Measurements from ENCODE around the gene KCTD14. TPM values are rescaled to one million over a fixed set of nuclear protein-coding genes. Genes with fewer than 3 reads are reported as not detected.
A peak's percentile ranks its signal among the peaks of the same experiment; 100 is the strongest.
"Not testable (repeated sequence)": the region's sequence is repeated elsewhere in the genome, so short reads cannot be mapped to it uniquely, and the experiment has no call there.

Gene KCTD14
- total RNA-seq, 1 donor from 2014 or later, result 0.47 TPM

GRCh38 chr11:77999446-78000030 lies 23.5 kb downstream of the KCTD14 start:
- DNase-seq (ENCODE audit: low spot score), result no peak
- Mint-ChIP-seq H3K36me3 (ENCODE audit: low read depth) (no peaks in the 10 kb centered on the region), H3K4me1 (ENCODE audit: low read depth) (peaks cover 5% of the 10 kb centered on the region), H3K27me3 (ENCODE audit: low read depth) (peaks cover 5% of the 10 kb centered on the region), H3K4me3 (ENCODE audit: unreplicated experiment) (no peak overlapping the region), H3K9me3 (ENCODE audit: low read depth) (no peaks in the 10 kb centered on the region), H3K27ac (ENCODE audit: unreplicated experiment) (no peak overlapping the region)
- TF ChIP-seq CTCF (IDR thresholded peaks at IDR 0.05), result no peak

- peak; percentile 100 for DNase-seq (ENCODE audit: low spot score)
- Mint-ChIP-seq H3K36me3 (ENCODE audit: low read depth) (peaks cover 2% of the 10 kb centered on the region), H3K9me3 (ENCODE audit: low read depth) (no peaks in the 10 kb centered on the region), H3K4me1 (ENCODE audit: low read depth) (peaks cover 17% of the 10 kb centered on the region), H3K27ac (ENCODE audit: unreplicated experiment) (peak within 1 kb of the TSS; percentile 94), H3K27me3 (ENCODE audit: low read depth) (no peaks in the 10 kb centered on the region), H3K4me3 (ENCODE audit: unreplicated experiment) (peak within 1 kb of the TSS; percentile 87)
- no peak for TF ChIP-seq CTCF (IDR thresholded peaks at IDR 0.05)
Observed at GRCh38 chr11:77994434-77995362, 28.4 kb downstream of the KCTD14 start, which contains the start of gene INTS4. INTS4 (minus strand) TSS chr11:77994668; CDS start chr11:77994643, 25 bp downstream.

- H3K36me3 Mint-ChIP-seq (ENCODE audit: low read depth), result peaks cover 2% of the 10 kb centered on the region
- TF ChIP-seq CTCF (IDR thresholded peaks at IDR 0.05), result no peak
- H3K4me3 Mint-ChIP-seq (ENCODE audit: unreplicated experiment), result peak overlapping the region; percentile 87
- no peaks in the 10 kb centered on the region for H3K27me3 Mint-ChIP-seq (ENCODE audit: low read depth)
- H3K9me3 Mint-ChIP-seq (ENCODE audit: low read depth), result no peaks in the 10 kb centered on the region
- DNase-seq (ENCODE audit: low spot score), result no peak
- peaks cover 17% of the 10 kb centered on the region for H3K4me1 Mint-ChIP-seq (ENCODE audit: low read depth)
- peak overlapping the region; percentile 94 for H3K27ac Mint-ChIP-seq (ENCODE audit: unreplicated experiment)
Observed at GRCh38 chr11:77993902-77994301, 29.2 kb downstream of the KCTD14 start.

- TF ChIP-seq CTCF (IDR thresholded peaks at IDR 0.05), result no peak
- no peaks in the 10 kb centered on the region for H3K9me3 Mint-ChIP-seq (ENCODE audit: low read depth)
- peaks cover 17% of the 10 kb centered on the region for H3K4me1 Mint-ChIP-seq (ENCODE audit: low read depth)
- no peak for DNase-seq (ENCODE audit: low spot score)
- H3K27ac Mint-ChIP-seq (ENCODE audit: unreplicated experiment), result no peak overlapping the region
- no peaks in the 10 kb centered on the region for H3K27me3 Mint-ChIP-seq (ENCODE audit: low read depth)
- H3K36me3 Mint-ChIP-seq (ENCODE audit: low read depth), result peaks cover 6% of the 10 kb centered on the region
- H3K4me3 Mint-ChIP-seq (ENCODE audit: unreplicated experiment), result no peak overlapping the region
Observed at GRCh38 chr11:77990981-77991380, 32.1 kb downstream of the KCTD14 start.

- H3K27ac Mint-ChIP-seq (ENCODE audit: unreplicated experiment); H3K27me3 Mint-ChIP-seq (ENCODE audit: low read depth); DNase-seq (ENCODE audit: low spot score); H3K4me3 Mint-ChIP-seq (ENCODE audit: unreplicated experiment); H3K4me1 Mint-ChIP-seq (ENCODE audit: low read depth); H3K9me3 Mint-ChIP-seq (ENCODE audit: low read depth): not testable (repeated sequence)
- H3K36me3 Mint-ChIP-seq (ENCODE audit: low read depth), result peaks cover 10% of the 10 kb centered on the region
Observed at GRCh38 chr11:77986456-77986855, 36.6 kb downstream of the KCTD14 start.
